Tibial artery (tissue), 4 donors: Measurements from ENCODE around the gene KRTAP10-1.
"Not testable (repeated sequence)": the region's sequence is repeated elsewhere in the genome, so short reads cannot be mapped to it uniquely, and the experiment has no call there.

Experiments used
- DNase-seq, 2 donors: peaks; one replicate each; pipeline ENCODE4 v3.0.0-alpha.2; 2019
- H3K27ac ChIP-seq, 2 donors: fragments of 200-600 bp; sonication (generic) in 1 of 2; 1 replicate in 1 of 2; 2 replicates in 1 of 2; pipeline ENCODE4 v1.5.1; 2018 to 2019; ENCODE audit warnings: mild to moderate bottlenecking in 1 of 2
- H3K27me3 ChIP-seq, 2 donors: fragments of 200-600 bp; sonication (generic) in 1 of 2; one replicate each; pipeline versions ENCODE4 v1.5.1 to v1.6.0; 2016 to 2019
- H3K36me3 ChIP-seq, 3 donors: fragments of 200-600 bp; sonication (generic) in 2 of 3; one replicate each; pipeline ENCODE4 v1.5.1; 2016 to 2019; ENCODE audit warnings: mild to moderate bottlenecking in 2 of 3
- H3K4me1 ChIP-seq, 4 donors: fragments of 200-600 bp; sonication (generic) in 2 of 4; 1 replicate in 3 of 4; 2 replicates in 1 of 4; pipeline ENCODE4 v1.5.1; 2016 to 2019
- H3K4me3 ChIP-seq, 2 donors: fragments of 200-600 bp; sonication (generic) in 1 of 2; 1 replicate in 1 of 2; 2 replicates in 1 of 2; pipeline ENCODE4 v1.5.1; 2018 to 2019; ENCODE audit warnings: mild to moderate bottlenecking in 2 of 2
- H3K9me3 ChIP-seq, 3 donors: fragments of 200-600 bp; sonication (generic) in 1 of 3; one replicate each; pipeline ENCODE4 v1.5.1; 2016 to 2019
- intact Hi-C: fragments of 100-400 bp; cut with DNase I; formaldehyde crosslinking; loops from one replicate; pipeline ENCODE4 v1.15.0; 2023; ENCODE audit warnings: low total_unique reads
- TF ChIP-seq, protein P1 (sequence below), 2 experiments: fragments of 200-600 bp in 1 of 2; fragments of 450-650 bp in 1 of 2; IDR thresholded peaks; one replicate each; pipeline ENCODE4 v1.5.1; 2017 to 2019; ENCODE audit warnings: antibody characterized with exemption in 2 of 2, mild to moderate bottlenecking in 1 of 2, moderate library complexity in 1 of 2

Gene KRTAP10-1

DNA sequence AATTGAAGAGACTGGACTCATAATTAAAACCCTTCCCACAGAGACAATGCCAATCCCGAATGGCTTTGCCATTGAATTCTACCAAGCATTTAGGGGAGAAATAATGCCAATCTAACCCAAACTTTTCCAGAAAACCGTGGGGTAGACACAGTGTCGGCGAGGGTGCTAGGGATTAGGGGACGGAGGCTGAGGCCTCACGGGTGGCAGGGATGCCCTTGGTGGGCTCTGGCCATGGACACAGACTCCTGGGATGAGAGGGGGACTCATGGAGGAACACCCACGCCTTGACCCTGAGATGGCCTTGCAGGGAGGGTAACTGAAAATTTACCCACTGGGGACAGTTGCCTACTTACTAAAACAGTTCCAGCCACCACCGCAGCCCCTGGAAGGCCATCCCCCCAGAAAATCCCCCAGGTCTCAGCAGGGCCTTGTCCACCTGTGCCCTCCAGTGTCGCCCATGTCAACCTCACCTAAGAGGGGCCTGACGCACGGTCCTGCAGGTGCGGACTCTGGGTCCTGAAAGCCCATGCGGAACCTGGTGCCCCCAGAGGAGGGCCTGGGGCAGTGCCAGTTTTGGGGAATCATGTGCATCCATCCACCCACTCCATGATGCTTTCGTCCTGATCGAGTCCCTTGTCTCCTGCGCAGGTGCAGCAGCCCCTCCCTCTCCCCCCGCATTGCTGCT lies 38.5 kb upstream of the KRTAP10-1 start:
- intact Hi-C loops: no loop called here
- Histone ChIP-seq H3K27ac (no peak overlapping the region), H3K9me3 (peaks cover 0 to 43% (median 30%) of the 10 kb centered on the region in 3 donors), H3K36me3 (no peaks in the 10 kb centered on the region), H3K4me3 (no peak overlapping the region), H3K27me3 (peaks cover 0 to 24% of the 10 kb centered on the region in 2 donors), H3K4me1 (no peaks in the 10 kb centered on the region)
- DNase-seq: peak in 1 of 2 donors; percentile 55
- TF ChIP-seq, protein P1, sequence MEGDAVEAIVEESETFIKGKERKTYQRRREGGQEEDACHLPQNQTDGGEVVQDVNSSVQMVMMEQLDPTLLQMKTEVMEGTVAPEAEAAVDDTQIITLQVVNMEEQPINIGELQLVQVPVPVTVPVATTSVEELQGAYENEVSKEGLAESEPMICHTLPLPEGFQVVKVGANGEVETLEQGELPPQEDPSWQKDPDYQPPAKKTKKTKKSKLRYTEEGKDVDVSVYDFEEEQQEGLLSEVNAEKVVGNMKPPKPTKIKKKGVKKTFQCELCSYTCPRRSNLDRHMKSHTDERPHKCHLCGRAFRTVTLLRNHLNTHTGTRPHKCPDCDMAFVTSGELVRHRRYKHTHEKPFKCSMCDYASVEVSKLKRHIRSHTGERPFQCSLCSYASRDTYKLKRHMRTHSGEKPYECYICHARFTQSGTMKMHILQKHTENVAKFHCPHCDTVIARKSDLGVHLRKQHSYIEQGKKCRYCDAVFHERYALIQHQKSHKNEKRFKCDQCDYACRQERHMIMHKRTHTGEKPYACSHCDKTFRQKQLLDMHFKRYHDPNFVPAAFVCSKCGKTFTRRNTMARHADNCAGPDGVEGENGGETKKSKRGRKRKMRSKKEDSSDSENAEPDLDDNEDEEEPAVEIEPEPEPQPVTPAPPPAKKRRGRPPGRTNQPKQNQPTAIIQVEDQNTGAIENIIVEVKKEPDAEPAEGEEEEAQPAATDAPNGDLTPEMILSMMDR (IDR thresholded peaks at IDR 0.05): no peak

DNA sequence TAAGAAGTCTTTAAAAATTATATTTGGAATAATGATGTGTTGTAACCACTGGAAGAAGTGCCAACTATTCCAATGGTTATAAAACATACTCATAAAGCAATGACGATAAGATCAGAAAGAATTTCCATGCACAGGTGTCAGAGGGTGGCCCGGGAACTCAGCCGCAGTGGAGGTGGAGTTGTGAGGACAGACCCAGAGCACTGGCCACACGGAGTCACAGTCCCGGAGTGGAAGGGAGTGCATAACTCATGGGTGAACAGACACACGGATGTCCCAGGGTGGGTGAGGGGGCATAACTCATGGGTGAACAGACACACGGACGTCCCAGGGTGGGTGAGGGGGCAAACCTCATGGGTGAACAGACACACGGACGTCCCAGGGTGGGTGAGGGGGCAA lies 36.0 kb upstream of the KRTAP10-1 start:
- no peak for DNase-seq
- intact Hi-C loops: no loop called here

DNA sequence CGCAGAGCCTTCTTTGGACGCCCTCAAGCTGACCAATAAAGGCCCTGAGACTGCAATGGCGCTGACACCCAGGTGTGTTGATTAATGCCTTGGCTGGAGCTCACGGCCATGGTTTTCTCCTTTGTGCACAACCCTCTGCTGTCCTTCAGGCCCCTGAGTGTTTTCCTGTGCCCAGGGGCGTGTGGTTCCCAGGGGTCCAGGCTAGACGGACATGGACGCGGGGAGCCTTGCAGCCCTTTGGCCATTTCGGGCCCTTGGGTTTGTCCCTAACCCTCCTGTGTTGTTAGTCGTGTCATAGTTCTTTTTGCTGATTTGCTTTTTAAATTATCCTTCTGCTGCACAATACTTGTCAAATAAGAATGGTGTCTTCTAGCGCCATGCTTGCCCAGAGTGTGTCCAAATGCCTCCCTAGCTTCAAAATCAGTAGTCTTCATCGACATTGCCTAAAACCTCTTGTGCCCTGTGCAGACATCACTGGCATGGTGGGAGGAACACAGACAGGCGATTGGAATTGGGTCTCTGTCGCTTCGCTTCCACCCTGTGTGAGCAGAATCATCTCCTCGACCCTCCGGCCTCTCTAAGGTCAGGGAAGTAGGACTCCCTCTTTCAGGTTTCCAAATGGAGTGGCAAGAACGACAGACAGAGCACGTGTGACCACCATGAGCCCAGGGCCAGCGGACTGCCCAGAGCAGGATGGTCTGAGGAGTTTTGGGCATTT lies 35.5 kb upstream of the KRTAP10-1 start:
- TF ChIP-seq, protein P1 (IDR thresholded peaks at IDR 0.05): no peak
- intact Hi-C loops: no loop called here
- Histone ChIP-seq H3K4me1 (no peaks in the 10 kb centered on the region), H3K4me3 (no peak overlapping the region), H3K27ac (no peak overlapping the region), H3K36me3 (no peaks in the 10 kb centered on the region), H3K9me3 (peaks cover 0 to 31% (median 13%) of the 10 kb centered on the region in 3 donors), H3K27me3 (peaks cover 0 to 28% of the 10 kb centered on the region in 2 donors)
- peak in 1 of 2 donors; percentile 49 for DNase-seq

More for the DNA sequence above, 36.0 kb upstream of the KRTAP10-1 start:
- H3K27me3 ChIP-seq: peaks cover 0 to 28% of the 10 kb centered on the region in 2 donors
- TF ChIP-seq, protein P1 (IDR thresholded peaks at IDR 0.05): no peak
- H3K4me1 ChIP-seq: no peaks in the 10 kb centered on the region
- H3K4me3 ChIP-seq: no peak overlapping the region
- no peaks in the 10 kb centered on the region for H3K36me3 ChIP-seq
- no peak overlapping the region for H3K27ac ChIP-seq
- peaks cover 0 to 36% (median 16%) of the 10 kb centered on the region in 3 donors for H3K9me3 ChIP-seq

DNA sequence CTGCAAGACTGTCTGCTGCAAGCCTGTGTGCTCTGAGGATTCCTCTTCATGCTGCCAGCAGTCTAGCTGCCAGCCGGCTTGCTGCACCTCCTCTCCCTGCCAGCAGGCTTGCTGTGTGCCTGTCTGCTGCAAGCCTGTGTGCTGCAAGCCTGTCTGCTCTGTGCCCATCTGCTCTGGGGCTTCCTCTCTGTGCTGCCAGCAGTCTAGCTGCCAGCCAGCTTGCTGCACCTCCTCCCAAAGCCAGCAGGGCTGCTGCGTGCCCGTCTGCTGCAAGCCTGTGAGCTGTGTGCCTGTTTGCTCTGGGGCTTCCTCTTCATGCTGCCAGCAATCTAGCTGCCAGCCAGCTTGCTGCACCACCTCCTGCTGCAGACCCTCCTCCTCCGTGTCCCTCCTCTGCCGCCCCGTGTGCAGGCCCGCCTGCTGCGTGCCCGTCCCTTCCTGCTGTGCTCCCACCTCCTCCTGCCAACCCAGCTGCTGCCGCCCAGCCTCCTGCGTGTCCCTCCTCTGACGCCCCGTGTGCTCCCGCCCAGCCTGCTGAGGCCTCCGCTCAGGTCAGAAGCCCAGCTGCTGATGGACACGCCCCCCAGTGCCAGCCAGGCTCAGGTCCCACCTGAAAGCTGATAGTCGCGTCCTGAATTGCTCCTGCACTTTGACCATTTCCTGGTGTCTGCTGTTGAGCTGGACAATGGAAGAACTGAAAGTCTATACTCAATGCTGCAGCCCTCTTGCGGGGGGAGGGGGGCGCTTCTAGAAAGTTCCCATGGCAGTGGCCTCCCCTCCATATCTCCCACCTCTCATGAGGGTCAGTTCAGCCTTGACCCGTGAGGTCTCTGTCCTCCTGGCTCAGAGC lies 34.7 kb upstream of the KRTAP10-1 start:
- no peak for DNase-seq
- intact Hi-C loops: no loop called here
- Histone ChIP-seq H3K4me1 (no peaks in the 10 kb centered on the region), H3K9me3 (peaks cover 0 to 24% (median 6%) of the 10 kb centered on the region in 3 donors), H3K36me3 (no peaks in the 10 kb centered on the region), H3K27ac (no peak overlapping the region), H3K4me3 (no peak overlapping the region), H3K27me3 (peaks cover 0 to 30% of the 10 kb centered on the region in 2 donors)
- TF ChIP-seq, protein P1 (IDR thresholded peaks at IDR 0.05): no peak

DNA sequence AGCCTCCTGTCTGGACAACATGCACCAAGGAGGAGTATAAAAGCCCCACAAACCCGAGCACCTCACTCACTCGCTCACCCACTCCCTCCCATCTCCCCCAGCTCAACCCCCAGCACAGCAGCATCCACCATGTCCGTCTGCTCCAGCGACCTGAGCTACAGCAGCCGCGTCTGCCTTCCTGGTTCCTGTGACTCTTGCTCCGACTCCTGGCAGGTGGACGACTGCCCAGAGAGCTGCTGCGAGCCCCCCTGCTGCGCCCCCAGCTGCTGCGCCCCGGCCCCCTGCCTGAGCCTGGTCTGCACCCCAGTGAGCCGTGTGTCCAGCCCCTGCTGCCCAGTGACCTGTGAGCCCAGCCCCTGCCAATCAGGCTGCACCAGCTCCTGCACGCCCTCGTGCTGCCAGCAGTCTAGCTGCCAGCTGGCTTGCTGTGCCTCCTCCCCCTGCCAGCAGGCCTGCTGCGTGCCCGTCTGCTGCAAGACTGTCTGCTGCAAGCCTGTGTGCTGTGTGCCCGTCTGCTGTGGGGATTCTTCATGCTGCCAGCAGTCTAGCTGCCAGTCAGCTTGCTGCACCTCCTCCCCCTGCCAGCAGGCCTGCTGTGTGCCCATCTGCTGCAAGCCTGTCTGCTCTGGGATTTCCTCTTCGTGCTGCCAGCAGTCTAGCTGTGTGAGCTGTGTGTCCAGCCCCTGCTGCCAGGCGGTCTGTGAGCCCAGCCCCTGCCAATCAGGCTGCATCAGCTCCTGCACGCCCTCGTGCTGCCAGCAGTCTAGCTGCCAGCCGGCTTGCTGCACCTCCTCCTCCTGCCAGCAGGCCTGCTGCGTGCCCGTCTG lies 33.8 kb upstream of the KRTAP10-1 start, which contains the start of gene KRTAP10-4:
KRTAP10-4 (plus strand) TSS at position 100 of the 827 bp plus-strand sequence; CDS start at position 130, 30 bp downstream.
- Histone ChIP-seq H3K9me3 (peaks cover 0 to 21% (median 6%) of the 10 kb centered on the region in 3 donors), H3K27me3 (peaks cover 0 to 28% of the 10 kb centered on the region in 2 donors)
- H3K27ac ChIP-seq, H3K4me1 ChIP-seq, H3K4me3 ChIP-seq, intact Hi-C loops, H3K36me3 ChIP-seq: not testable (repeated sequence)
- DNase-seq: peak in 1 of 2 donors; percentile 48
